Peyer's patch (tissue), 4 donors: ENCODE results near the gene TNFRSF8. TPM values are rescaled to one million over a fixed set of nuclear protein-coding genes. Genes with fewer than 3 reads are reported as not detected.

ENCODE experiments used
- DNase-seq, 3 donors: peaks; one replicate each; pipeline ENCODE4 v3.0.0-alpha.2; 2017 to 2019
- H3K27ac ChIP-seq, 4 donors: fragments of 200-600 bp; sonication (generic); one replicate each; pipeline ENCODE4 v1.5.1; 2016 to 2019
- H3K27me3 ChIP-seq, 2 donors: fragments of 200-600 bp; sonication (generic); one replicate each; pipeline ENCODE4 v1.5.1; 2019
- H3K36me3 ChIP-seq, 3 donors: fragments of 200-600 bp; sonication (generic); one replicate each; pipeline ENCODE4 v1.5.1; 2016 to 2019
- H3K4me1 ChIP-seq, 4 donors: fragments of 200-600 bp; sonication (generic); one replicate each; pipeline ENCODE4 v1.5.1; 2016 to 2019
- H3K4me3 ChIP-seq, 4 donors: fragments of 200-600 bp; sonication (generic); 1 replicate in 3 of 4; 2 replicates in 1 of 4; pipeline ENCODE4 v1.5.1; 2016 to 2019; ENCODE audit warnings: mild to moderate bottlenecking in 1 of 4
- H3K9me3 ChIP-seq, 4 donors: fragments of 200-600 bp; sonication (generic); one replicate each; pipeline ENCODE4 v1.5.1; 2016 to 2019; ENCODE audit warnings: mild to moderate bottlenecking in 1 of 4
- POLR2A ChIP-seq, 2 donors: fragments of 450-650 bp; IDR thresholded peaks; one replicate each; pipeline ENCODE4 v1.5.1; 2017; ENCODE audit warnings: antibody characterized with exemption in 2 of 2, mild to moderate bottlenecking in 2 of 2, moderate library complexity in 2 of 2
- total RNA-seq, 4 donors: library from RNA; depleted of rRNA; stranded (reverse); fragments of >200 nt; gene quantifications; one replicate each; pipeline ENCODE4 v1.1.0, GENCODE V29; 2016
- TF ChIP-seq, protein P1 (sequence below), 6 experiments: fragments of 450-650 bp in 4 of 6; fragments of 200-600 bp in 2 of 6; sonication (generic) in 1 of 6; IDR thresholded peaks; one replicate each; pipeline ENCODE4 v1.5.1; 2017 to 2019; ENCODE audit warnings: antibody characterized with exemption in 6 of 6, mild to moderate bottlenecking in 3 of 6, moderate library complexity in 1 of 6

The TNFRSF8 gene
- total RNA-seq, 4 donors from 2014 or later = not detected

DNA sequence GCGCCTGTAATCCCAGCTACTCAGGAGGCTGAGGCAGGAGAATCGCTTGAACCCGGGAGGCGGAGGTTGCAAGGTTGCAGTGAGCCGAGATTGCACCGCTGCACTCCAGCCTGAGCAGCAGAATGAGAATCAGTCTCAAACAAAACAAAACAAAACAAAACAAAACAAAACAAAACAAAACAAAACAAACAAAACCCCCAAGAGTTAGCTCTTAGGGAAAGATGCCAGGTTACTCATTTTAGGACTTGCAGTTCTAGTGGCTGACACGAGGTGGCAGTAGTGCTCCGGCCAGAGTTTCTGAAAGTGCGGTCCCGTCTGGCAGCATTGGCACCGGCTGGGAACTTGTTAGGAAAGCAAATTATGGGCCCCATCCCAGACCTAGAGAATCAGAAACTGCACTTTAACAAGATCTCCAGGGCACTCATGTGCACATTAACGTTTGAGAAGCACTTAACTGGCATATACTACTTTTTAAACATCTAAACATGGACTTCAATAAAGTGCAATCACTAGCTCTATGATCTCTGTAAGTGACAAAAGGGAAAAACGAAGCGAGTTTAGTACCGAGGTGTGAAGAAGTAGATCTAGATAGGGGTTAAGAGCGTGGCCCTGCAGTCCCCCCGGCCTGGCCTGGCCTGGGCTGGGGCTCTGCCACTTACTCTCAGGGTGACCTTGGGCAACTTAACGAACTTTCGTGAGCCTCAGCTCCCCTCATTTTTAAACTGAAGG lies 61.8 kb downstream of the TNFRSF8 start:
- DNase-seq = peak; percentile 73 to 91 (median 77)
- TF ChIP-seq, protein P1, sequence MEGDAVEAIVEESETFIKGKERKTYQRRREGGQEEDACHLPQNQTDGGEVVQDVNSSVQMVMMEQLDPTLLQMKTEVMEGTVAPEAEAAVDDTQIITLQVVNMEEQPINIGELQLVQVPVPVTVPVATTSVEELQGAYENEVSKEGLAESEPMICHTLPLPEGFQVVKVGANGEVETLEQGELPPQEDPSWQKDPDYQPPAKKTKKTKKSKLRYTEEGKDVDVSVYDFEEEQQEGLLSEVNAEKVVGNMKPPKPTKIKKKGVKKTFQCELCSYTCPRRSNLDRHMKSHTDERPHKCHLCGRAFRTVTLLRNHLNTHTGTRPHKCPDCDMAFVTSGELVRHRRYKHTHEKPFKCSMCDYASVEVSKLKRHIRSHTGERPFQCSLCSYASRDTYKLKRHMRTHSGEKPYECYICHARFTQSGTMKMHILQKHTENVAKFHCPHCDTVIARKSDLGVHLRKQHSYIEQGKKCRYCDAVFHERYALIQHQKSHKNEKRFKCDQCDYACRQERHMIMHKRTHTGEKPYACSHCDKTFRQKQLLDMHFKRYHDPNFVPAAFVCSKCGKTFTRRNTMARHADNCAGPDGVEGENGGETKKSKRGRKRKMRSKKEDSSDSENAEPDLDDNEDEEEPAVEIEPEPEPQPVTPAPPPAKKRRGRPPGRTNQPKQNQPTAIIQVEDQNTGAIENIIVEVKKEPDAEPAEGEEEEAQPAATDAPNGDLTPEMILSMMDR (IDR thresholded peaks at IDR 0.05) = peak; percentile 95 to 99 (median 98)
- TF ChIP-seq POLR2A (IDR thresholded peaks at IDR 0.05) = peak in 1 of 2 donors; percentile 28
- Histone ChIP-seq H3K4me1 (peaks cover 0 to 15% (median 10%) of the 10 kb centered on the region in 4 donors), H3K36me3 (no peaks in the 10 kb centered on the region), H3K4me3 (no peak overlapping the region), H3K9me3 (no peaks in the 10 kb centered on the region), H3K27me3 (no peaks in the 10 kb centered on the region), H3K27ac (peak overlapping the region in 2 of 4 donors; percentile 6 to 46)

DNA sequence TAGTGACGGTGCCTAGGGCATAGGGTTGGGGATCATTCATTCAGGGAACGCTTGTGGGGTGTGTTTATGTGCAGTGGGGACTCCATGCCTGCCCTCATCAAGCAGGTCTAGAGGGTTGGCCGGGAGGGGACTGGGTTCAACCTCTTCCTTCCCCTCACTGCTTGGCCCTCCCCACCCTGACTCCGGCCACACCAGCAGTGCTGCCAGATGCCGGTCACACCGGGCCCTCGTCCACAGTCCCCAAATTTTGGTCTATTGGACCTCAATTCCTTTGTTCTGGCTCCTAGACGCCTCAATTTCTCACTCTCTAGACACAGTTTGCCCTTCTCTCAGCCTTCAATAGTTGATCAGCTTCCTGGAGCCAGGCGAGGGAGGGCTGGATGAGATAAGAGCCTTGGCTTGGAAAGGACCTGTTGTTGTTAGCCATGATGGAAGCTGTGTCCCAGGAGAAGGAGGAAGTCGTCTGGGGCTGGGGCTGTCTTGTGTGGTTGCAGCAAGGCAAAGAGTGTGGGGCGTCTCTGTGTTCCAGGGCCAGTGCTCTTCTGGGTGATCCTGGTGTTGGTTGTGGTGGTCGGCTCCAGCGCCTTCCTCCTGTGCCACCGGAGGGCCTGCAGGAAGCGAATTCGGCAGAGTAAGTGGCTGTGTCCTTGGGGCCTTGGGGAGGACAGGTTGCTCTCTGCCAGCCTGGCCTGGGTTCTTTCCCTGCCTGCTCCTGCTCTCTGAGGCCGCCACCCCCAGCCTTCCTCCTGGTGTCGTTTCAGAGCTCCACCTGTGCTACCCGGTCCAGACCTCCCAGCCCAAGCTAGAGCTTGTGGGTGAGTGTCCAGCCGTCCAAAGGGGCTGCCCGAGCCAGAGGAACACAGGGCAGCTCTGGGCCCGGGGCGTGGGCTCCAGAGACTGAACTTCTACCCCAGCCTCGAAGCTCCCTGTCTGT lies 62.6 kb downstream of the TNFRSF8 start:
- H3K36me3 ChIP-seq = no peaks in the 10 kb centered on the region
- no peak for DNase-seq
- no peaks in the 10 kb centered on the region for H3K27me3 ChIP-seq
- H3K27ac ChIP-seq = peak overlapping the region in 2 of 4 donors; percentile 17 to 46
- TF ChIP-seq, protein P1 (IDR thresholded peaks at IDR 0.05) = no peak
- TF ChIP-seq POLR2A (IDR thresholded peaks at IDR 0.05) = no peak
- no peaks in the 10 kb centered on the region for H3K9me3 ChIP-seq
- H3K4me3 ChIP-seq = no peak overlapping the region
- peaks cover 0 to 15% (median 12%) of the 10 kb centered on the region in 4 donors for H3K4me1 ChIP-seq

DNA sequence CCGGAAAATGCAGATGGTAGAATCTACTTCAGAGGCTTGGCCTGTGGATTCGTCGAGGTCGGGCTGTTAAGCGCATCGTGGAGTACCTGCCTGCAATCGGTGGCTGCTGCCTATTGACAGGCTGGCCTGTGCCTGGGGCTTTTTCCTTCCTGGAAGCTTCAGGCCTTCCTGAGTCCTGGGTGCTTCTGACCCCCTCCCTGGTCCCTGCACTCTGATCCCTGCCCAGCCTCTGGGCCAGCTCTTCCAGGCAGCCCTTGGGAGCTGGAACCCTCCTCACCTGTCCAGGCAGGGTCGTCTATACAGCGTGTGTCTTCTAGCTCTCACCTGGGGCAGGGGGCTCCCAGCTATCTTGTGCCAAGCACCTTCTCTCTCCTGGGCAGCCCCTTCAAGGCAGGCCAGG lies 63.7 kb downstream of the TNFRSF8 start:
- no peak overlapping the region for H3K4me3 ChIP-seq

DNA sequence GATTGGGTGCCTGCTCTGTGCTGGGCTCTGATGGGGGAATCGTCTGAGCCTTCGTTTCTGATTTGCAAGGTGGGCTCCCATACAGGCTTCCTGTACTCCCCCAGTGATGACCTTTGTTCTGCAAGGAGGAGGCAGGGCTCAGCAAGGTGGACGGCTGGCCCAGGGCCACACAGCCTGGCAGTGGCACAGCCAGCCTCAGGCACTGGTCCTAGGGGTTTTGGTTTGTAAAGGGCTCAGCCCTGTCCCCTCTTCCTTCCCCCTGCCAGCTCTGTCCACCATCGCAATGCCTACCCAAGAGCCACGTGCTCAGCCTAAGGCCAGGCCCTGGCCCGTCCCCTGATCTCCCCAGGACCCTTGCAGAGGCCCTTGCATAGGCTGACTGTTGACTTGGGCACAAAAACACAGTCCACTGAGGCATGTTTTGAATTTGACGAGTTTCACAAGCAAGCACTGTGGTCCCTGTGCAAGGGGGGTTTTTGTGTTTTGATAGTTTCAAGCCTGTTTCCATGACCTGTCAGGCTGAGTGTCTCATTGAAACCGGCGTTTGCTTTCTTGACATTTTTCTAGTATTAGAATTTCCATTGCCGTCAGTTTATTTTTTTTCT lies 64.2 kb downstream of the TNFRSF8 start:
- Histone ChIP-seq H3K36me3 (no peaks in the 10 kb centered on the region), H3K9me3 (no peaks in the 10 kb centered on the region), H3K4me3 (no peak overlapping the region), H3K4me1 (peaks cover 0 to 18% (median 14%) of the 10 kb centered on the region in 4 donors), H3K27ac (no peak overlapping the region), H3K27me3 (no peaks in the 10 kb centered on the region)
- no peak for DNase-seq
- no peak for TF ChIP-seq POLR2A (IDR thresholded peaks at IDR 0.05)
- TF ChIP-seq, protein P1 (IDR thresholded peaks at IDR 0.05) = no peak

More for the DNA sequence above, 63.7 kb downstream of the TNFRSF8 start:
- TF ChIP-seq, protein P1 (IDR thresholded peaks at IDR 0.05) = no peak
- TF ChIP-seq POLR2A (IDR thresholded peaks at IDR 0.05) = no peak
- peaks cover 0 to 15% (median 13%) of the 10 kb centered on the region in 4 donors for H3K4me1 ChIP-seq
- no peaks in the 10 kb centered on the region for H3K9me3 ChIP-seq
- no peak overlapping the region for H3K27ac ChIP-seq
- DNase-seq = no peak
- H3K36me3 ChIP-seq = no peaks in the 10 kb centered on the region
- H3K27me3 ChIP-seq = no peaks in the 10 kb centered on the region

DNA sequence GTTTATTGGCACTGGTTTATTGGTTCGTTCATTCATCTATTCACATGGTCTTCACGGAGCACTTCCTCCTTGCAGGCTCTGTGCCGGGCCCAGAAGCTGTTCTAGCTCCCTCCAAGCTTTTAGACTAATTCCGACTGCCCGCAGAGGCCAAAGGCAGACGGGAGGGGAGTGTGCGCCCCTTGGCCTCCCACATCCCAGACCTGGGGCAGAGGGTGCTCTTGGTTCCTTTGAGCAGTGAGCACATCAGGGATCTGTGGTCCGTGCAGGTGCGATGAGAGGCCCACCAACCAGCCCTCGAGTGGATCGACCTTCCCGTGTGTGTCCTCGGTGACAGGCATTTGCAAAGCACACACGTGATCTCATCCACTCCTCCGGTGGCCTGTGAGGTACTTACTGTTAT lies 65.0 kb downstream of the TNFRSF8 start:
- DNase-seq = no peak
- H3K4me3 ChIP-seq = no peak overlapping the region
- H3K27me3 ChIP-seq = no peaks in the 10 kb centered on the region
- TF ChIP-seq, protein P1 (IDR thresholded peaks at IDR 0.05) = no peak
- TF ChIP-seq POLR2A (IDR thresholded peaks at IDR 0.05) = no peak
- H3K27ac ChIP-seq = no peak overlapping the region
- peaks cover 0 to 22% (median 16%) of the 10 kb centered on the region in 4 donors for H3K4me1 ChIP-seq
- no peaks in the 10 kb centered on the region for H3K36me3 ChIP-seq
- no peaks in the 10 kb centered on the region for H3K9me3 ChIP-seq
